Ovary (tissue), 3 donors: Measurements from ENCODE around the gene ARFIP2.

Experiments
- CTCF ChIP-seq, 3 donors: fragments of 450-650 bp in 2 of 3; fragments of 200-600 bp in 1 of 3; IDR thresholded peaks; one replicate each; pipeline versions ENCODE4 v1.5.1 to v1.8.0; 2016 to 2022; ENCODE audit warnings: antibody characterized with exemption in 3 of 3, mild to moderate bottlenecking in 1 of 3
- POLR2A ChIP-seq: fragments of 450-650 bp; IDR thresholded peaks from one replicate; pipeline ENCODE4 v1.6.1; 2017; ENCODE audit warnings: antibody characterized with exemption, mild to moderate bottlenecking, moderate library complexity
- donor health status: DM: no; HTN: no; CAD: no.

GRCh38 chr11:6431861-6432260 is 49.3 kb downstream of the ARFIP2 start:
- TF ChIP-seq CTCF (IDR thresholded peaks at IDR 0.05) (no peak), POLR2A (no peak)
